Measurements from ENCODE around the gene TTC21B.

The TTC21B gene

GRCh38 chr2:165837122-165837521 lies 116.5 kb downstream of the TTC21B start:
- DNase-seq (ENCODE audit: low read depth, low spot score): no peak

- no peak for DNase-seq (ENCODE audit: low read depth, low spot score)
These were observed 118.2 kb downstream of the TTC21B start for GRCh38 chr2:165835363-165835762.

GRCh38 chr2:165833156-165833555 lies 120.4 kb downstream of the TTC21B start:
- DNase-seq (ENCODE audit: low read depth, low spot score): no peak

- DNase-seq (ENCODE audit: low read depth, low spot score): no peak
These were observed 125.7 kb downstream of the TTC21B start for GRCh38 chr2:165827921-165828276.

GRCh38 chr2:165827016-165827920 lies 126.3 kb downstream of the TTC21B start:
- no peak for DNase-seq (ENCODE audit: low read depth, low spot score)

- DNase-seq (ENCODE audit: low read depth, low spot score): peak; percentile 31
These were observed 128.5 kb downstream of the TTC21B start for GRCh38 chr2:165825041-165825440.

Measured in smooth muscle cell of the brain vasculature (primary cell).